Measurements from ENCODE around the gene MPZL1. TPM values are rescaled to one million over a fixed set of nuclear protein-coding genes. Genes with fewer than 3 reads are reported as not detected.

The MPZL1 gene
- total and polyA plus RNA-seq, 2 donors (not counting 1 experiment from before 2014, with no cell fraction given) = 81.4 to 158 TPM

GRCh38 chr1:167767761-167768160 is 46.0 kb downstream of the MPZL1 start:
- H3K36me3 ChIP-seq (ENCODE audit: control insufficient read depth, insufficient read depth, low read length) = no peaks in the 10 kb centered on the region
- H3K79me2 ChIP-seq (ENCODE audit: control insufficient read depth, insufficient read depth, low read length) = peaks cover 2% of the 10 kb centered on the region
- H2AFZ ChIP-seq (ENCODE audit: low read length) = no peak overlapping the region

GRCh38 chr1:167770127-167770526 is 48.3 kb downstream of the MPZL1 start:
- H4K20me1 ChIP-seq (ENCODE audit: control insufficient read depth, extremely low read depth, insufficient read depth, low read length) = no peaks in the 10 kb centered on the region
- no peak overlapping the region for H3K4me3 ChIP-seq (replicated peaks in 1 of 4; ENCODE audit: control extremely low read depth in 1 of 4, insufficient read depth in 1 of 4, low read depth in 3 of 4, low read length in 4 of 4)
- no peak overlapping the region for H3K4me2 ChIP-seq (ENCODE audit: extremely low read depth, insufficient read depth, low read length)
- no peaks in the 10 kb centered on the region for H3K27me3 ChIP-seq (ENCODE audit: control insufficient read depth, insufficient read depth, low read length)
- H3K36me3 ChIP-seq (ENCODE audit: control insufficient read depth, insufficient read depth, low read length) = no peaks in the 10 kb centered on the region
- H3K4me1 ChIP-seq (ENCODE audit: control insufficient read depth, extremely low read depth, insufficient read depth, low read length) = peaks cover 3% of the 10 kb centered on the region
- no peaks in the 10 kb centered on the region for H3K79me2 ChIP-seq (ENCODE audit: control insufficient read depth, insufficient read depth, low read length)
- no peak for DNase-seq (ENCODE audit: low read depth in 2 of 2)
- no peak overlapping the region for H3K9ac ChIP-seq (ENCODE audit: insufficient read depth, low read length)
- H2AFZ ChIP-seq (ENCODE audit: low read length) = no peak overlapping the region
- TF ChIP-seq EZH2 (IDR thresholded peaks at IDR 0.05; ENCODE audit: low read length, missing control alignments) = no peak
- no peak for TF ChIP-seq CTCF (conservative IDR thresholded peaks at IDR 0.05 in 1 of 2, IDR thresholded peaks at IDR 0.05 in 1 of 2; ENCODE audit: low read depth in 1 of 2, low read length in 2 of 2)
- H3K27ac ChIP-seq (ENCODE audit: insufficient read depth, low read length) = no peak overlapping the region
- H3K9me3 ChIP-seq (ENCODE audit: control insufficient read depth, insufficient read depth, low read depth, low read length) = no peaks in the 10 kb centered on the region

More at GRCh38 chr1:167767761-167768160, 46.0 kb downstream of the MPZL1 start:
- Histone ChIP-seq H3K9ac (ENCODE audit: insufficient read depth, low read length) (no peak overlapping the region), H3K27me3 (ENCODE audit: control insufficient read depth, insufficient read depth, low read length) (no peaks in the 10 kb centered on the region), H3K4me2 (ENCODE audit: extremely low read depth, insufficient read depth, low read length) (no peak overlapping the region), H4K20me1 (ENCODE audit: control insufficient read depth, extremely low read depth, insufficient read depth, low read length) (peaks cover 2% of the 10 kb centered on the region), H3K9me3 (ENCODE audit: control insufficient read depth, insufficient read depth, low read depth, low read length) (no peaks in the 10 kb centered on the region), H3K4me1 (ENCODE audit: control insufficient read depth, extremely low read depth, insufficient read depth, low read length) (no peaks in the 10 kb centered on the region), H3K4me3 (replicated peaks in 1 of 4; ENCODE audit: control extremely low read depth in 1 of 4, insufficient read depth in 1 of 4, low read depth in 3 of 4, low read length in 4 of 4) (no peak overlapping the region), H3K27ac (ENCODE audit: insufficient read depth, low read length) (no peak overlapping the region)
- no peak for TF ChIP-seq CTCF (conservative IDR thresholded peaks at IDR 0.05 in 1 of 2, IDR thresholded peaks at IDR 0.05 in 1 of 2; ENCODE audit: low read depth in 1 of 2, low read length in 2 of 2)
- TF ChIP-seq EZH2 (IDR thresholded peaks at IDR 0.05; ENCODE audit: low read length, missing control alignments) = no peak
- no peak for DNase-seq (ENCODE audit: low read depth in 2 of 2)

GRCh38 chr1:167772436-167772835 is 50.7 kb downstream of the MPZL1 start:
- no peak overlapping the region for H3K9ac ChIP-seq (ENCODE audit: insufficient read depth, low read length)
- H3K9me3 ChIP-seq (ENCODE audit: control insufficient read depth, insufficient read depth, low read depth, low read length) = no peaks in the 10 kb centered on the region
- peaks cover 3% of the 10 kb centered on the region for H3K36me3 ChIP-seq (ENCODE audit: control insufficient read depth, insufficient read depth, low read length)
- no peak overlapping the region for H2AFZ ChIP-seq (ENCODE audit: low read length)
- H3K79me2 ChIP-seq (ENCODE audit: control insufficient read depth, insufficient read depth, low read length) = no peaks in the 10 kb centered on the region
- H3K27ac ChIP-seq (ENCODE audit: insufficient read depth, low read length) = no peak overlapping the region
- TF ChIP-seq CTCF (conservative IDR thresholded peaks at IDR 0.05 in 1 of 2, IDR thresholded peaks at IDR 0.05 in 1 of 2; ENCODE audit: low read depth in 1 of 2, low read length in 2 of 2) = no peak
- no peak for TF ChIP-seq EZH2 (IDR thresholded peaks at IDR 0.05; ENCODE audit: low read length, missing control alignments)
- H3K4me3 ChIP-seq (replicated peaks in 1 of 4; ENCODE audit: control extremely low read depth in 1 of 4, insufficient read depth in 1 of 4, low read depth in 3 of 4, low read length in 4 of 4) = no peak overlapping the region
- H4K20me1 ChIP-seq (ENCODE audit: control insufficient read depth, extremely low read depth, insufficient read depth, low read length) = no peaks in the 10 kb centered on the region
- no peaks in the 10 kb centered on the region for H3K27me3 ChIP-seq (ENCODE audit: control insufficient read depth, insufficient read depth, low read length)
- DNase-seq (ENCODE audit: low read depth in 2 of 2) = no peak
- H3K4me2 ChIP-seq (ENCODE audit: extremely low read depth, insufficient read depth, low read length) = no peak overlapping the region
- H3K4me1 ChIP-seq (ENCODE audit: control insufficient read depth, extremely low read depth, insufficient read depth, low read length) = peaks cover 3% of the 10 kb centered on the region
